ENCODE data around the gene MAP1LC3B2. TPM values are rescaled to one million over a fixed set of nuclear protein-coding genes. Genes with fewer than 3 reads are reported as not detected.

The MAP1LC3B2 gene
- total RNA-seq, 1 experiment from 2014 or later = 1.5 TPM

- no peaks in the 10 kb centered on the region for H4K20me1 ChIP-seq (ENCODE audit: control insufficient read depth, insufficient read depth, insufficient read length)
- no peak overlapping the region for H2BK15ac ChIP-seq (ENCODE audit: low read depth, low read length)
- H3K23ac ChIP-seq (ENCODE audit: insufficient read length, low read depth, low read length) = no peak overlapping the region
- no peak overlapping the region for H2AFZ ChIP-seq (ENCODE audit: low read length)
- no peaks in the 10 kb centered on the region for H3K4me1 ChIP-seq (ENCODE audit: insufficient read depth, low read length)
- peaks cover 15 to 17% of the 10 kb centered on the region in 2 experiments for H3K9me3 Mint-ChIP-seq
- peaks cover 4% of the 10 kb centered on the region for H3K27me3 Mint-ChIP-seq (ENCODE audit: low read depth)
- peak overlapping the region in 2 of 3 experiments; percentile 18 to 50; a peak in 2 of 7 replicates for H3K27ac Mint-ChIP-seq
- H2BK120ac ChIP-seq (ENCODE audit: low read depth, low read length, poor library complexity, severe bottlenecking) = no peak overlapping the region
- H3K9me3 ChIP-seq (ENCODE audit: control insufficient read depth, low read depth, low read length) = peaks cover 6% of the 10 kb centered on the region
- no peak overlapping the region for H3T11ph ChIP-seq (ENCODE audit: low read length)
- no peak overlapping the region for H3K27ac ChIP-seq (ENCODE audit: insufficient read length, low read depth, low read length)
- peaks cover 3 to 16% (median 3%) of the 10 kb centered on the region in 3 experiments; a peak in 5 of 7 replicates for H3K36me3 Mint-ChIP-seq (ENCODE audit: insufficient read depth in 1 of 3, low read depth in 3 of 3)
- no peak overlapping the region for H3K4me2 ChIP-seq (ENCODE audit: insufficient read depth, insufficient read length, low read length)
- no peaks in the 10 kb centered on the region for H3K23me2 ChIP-seq (ENCODE audit: insufficient read length, low read depth, low read length, poor library complexity, severe bottlenecking)
- H3K4me1 Mint-ChIP-seq = peaks cover 14 to 22% of the 10 kb centered on the region in 2 experiments
- no peak overlapping the region for H2BK20ac ChIP-seq (ENCODE audit: low read depth, low read length, poor library complexity, severe bottlenecking)
- no peak overlapping the region for H3K4me3 Mint-ChIP-seq
- H4K91ac ChIP-seq (ENCODE audit: insufficient read length, low read depth, low read length) = no peak overlapping the region
- H3K79me2 ChIP-seq (ENCODE audit: insufficient read depth, low read length) = no peaks in the 10 kb centered on the region
- no peak overlapping the region for H4K8ac ChIP-seq (replicated peaks; ENCODE audit: insufficient read length, low read depth, low read length)
- no peak overlapping the region for H3K18ac ChIP-seq (ENCODE audit: insufficient read length, low read depth, low read length)
- no peak overlapping the region for H2BK12ac ChIP-seq (ENCODE audit: insufficient read length, low read depth, low read length)
- H3K4ac ChIP-seq (ENCODE audit: low read depth, low read length) = no peak overlapping the region
- no peak for DNase-seq
- no peaks in the 10 kb centered on the region for H3K27me3 ChIP-seq (ENCODE audit: insufficient read depth, low read length)
- no CpG with 5 or more reads among the region's 4 CpGs for WGBS (ENCODE audit: extremely low coverage, insufficient read length, low lambda C conversion rate)
- no peak overlapping the region for H3K14ac ChIP-seq (ENCODE audit: insufficient read depth, low read length)
- TF ChIP-seq CTCF (conservative IDR thresholded peaks at IDR 0.05) = no peak
- H3K9ac ChIP-seq (ENCODE audit: extremely low read depth, insufficient read length, low read length) = no peak overlapping the region
- H2AK5ac ChIP-seq (ENCODE audit: insufficient read length, low read length) = no peak overlapping the region
- H2BK5ac ChIP-seq (ENCODE audit: insufficient read length, low read length) = no peak overlapping the region
- no peak overlapping the region for H3K56ac ChIP-seq (ENCODE audit: insufficient read length, low read depth, low read length)
- no peaks in the 10 kb centered on the region for H3K79me1 ChIP-seq (ENCODE audit: insufficient read depth, low read depth, low read length, poor library complexity, severe bottlenecking)
- H4K5ac ChIP-seq (ENCODE audit: insufficient read length, low read depth, low read length) = no peak overlapping the region
Measured at GRCh38 chr12:116621194-116621593, 62.0 kb downstream of the MAP1LC3B2 start.
